Gastrocnemius medialis (tissue), 4 donors: ENCODE results near the gene RAB25.

Source experiments
- POLR2A ChIP-seq, 2 donors: fragments of 450-650 bp; IDR thresholded peaks; one replicate each; pipeline ENCODE4 v1.6.1; 2017; ENCODE audit warnings: antibody characterized with exemption in 2 of 2, mild to moderate bottlenecking in 2 of 2, moderate library complexity in 2 of 2
- TF ChIP-seq, protein P1 (sequence below), 5 experiments: fragments of 450-650 bp in 3 of 5; fragments of 200-600 bp in 2 of 5; sonication (generic) in 2 of 5; IDR thresholded peaks in 4 of 5; conservative IDR thresholded peaks in 1 of 5; 1 replicate in 4 of 5; 2 replicates in 1 of 5; pipeline ENCODE4 v1.5.1; 2016 to 2019; ENCODE audit warnings: antibody characterized with exemption in 5 of 5, mild to moderate bottlenecking in 3 of 5, moderate library complexity in 3 of 5

DNA sequence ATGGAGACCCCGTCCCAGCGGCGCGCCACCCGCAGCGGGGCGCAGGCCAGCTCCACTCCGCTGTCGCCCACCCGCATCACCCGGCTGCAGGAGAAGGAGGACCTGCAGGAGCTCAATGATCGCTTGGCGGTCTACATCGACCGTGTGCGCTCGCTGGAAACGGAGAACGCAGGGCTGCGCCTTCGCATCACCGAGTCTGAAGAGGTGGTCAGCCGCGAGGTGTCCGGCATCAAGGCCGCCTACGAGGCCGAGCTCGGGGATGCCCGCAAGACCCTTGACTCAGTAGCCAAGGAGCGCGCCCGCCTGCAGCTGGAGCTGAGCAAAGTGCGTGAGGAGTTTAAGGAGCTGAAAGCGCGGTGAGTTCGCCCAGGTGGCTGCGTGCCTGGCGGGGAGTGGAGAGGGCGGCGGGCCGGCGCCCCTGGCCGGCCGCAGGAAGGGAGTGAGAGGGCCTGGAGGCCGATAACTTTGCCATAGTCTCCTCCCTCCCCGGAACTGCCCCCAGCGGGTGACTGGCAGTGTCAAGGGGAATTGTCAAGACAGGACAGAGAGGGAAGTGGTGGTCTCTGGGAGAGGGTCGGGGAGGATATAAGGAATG is 54.1 kb downstream of the RAB25 start:
- TF ChIP-seq POLR2A (IDR thresholded peaks at IDR 0.05), result peak in 1 of 2 donors; percentile 6
- TF ChIP-seq, protein P1, sequence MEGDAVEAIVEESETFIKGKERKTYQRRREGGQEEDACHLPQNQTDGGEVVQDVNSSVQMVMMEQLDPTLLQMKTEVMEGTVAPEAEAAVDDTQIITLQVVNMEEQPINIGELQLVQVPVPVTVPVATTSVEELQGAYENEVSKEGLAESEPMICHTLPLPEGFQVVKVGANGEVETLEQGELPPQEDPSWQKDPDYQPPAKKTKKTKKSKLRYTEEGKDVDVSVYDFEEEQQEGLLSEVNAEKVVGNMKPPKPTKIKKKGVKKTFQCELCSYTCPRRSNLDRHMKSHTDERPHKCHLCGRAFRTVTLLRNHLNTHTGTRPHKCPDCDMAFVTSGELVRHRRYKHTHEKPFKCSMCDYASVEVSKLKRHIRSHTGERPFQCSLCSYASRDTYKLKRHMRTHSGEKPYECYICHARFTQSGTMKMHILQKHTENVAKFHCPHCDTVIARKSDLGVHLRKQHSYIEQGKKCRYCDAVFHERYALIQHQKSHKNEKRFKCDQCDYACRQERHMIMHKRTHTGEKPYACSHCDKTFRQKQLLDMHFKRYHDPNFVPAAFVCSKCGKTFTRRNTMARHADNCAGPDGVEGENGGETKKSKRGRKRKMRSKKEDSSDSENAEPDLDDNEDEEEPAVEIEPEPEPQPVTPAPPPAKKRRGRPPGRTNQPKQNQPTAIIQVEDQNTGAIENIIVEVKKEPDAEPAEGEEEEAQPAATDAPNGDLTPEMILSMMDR (IDR thresholded peaks at IDR 0.05 in 4 of 5, conservative IDR thresholded peaks at IDR 0.05 in 1 of 5), result no peak
